Stimulated activated CD4-positive, alpha-beta T cell treated with anti-CD3 and anti-CD28 coated beads, Interleukin-1b, Interleukin-23, amount 100 ng/mL, for 48 hours (primary cell): ENCODE data around the gene LIX1.

Experiments
- DNase-seq: peaks from one replicate; pipeline ENCODE4 v3.0.0-alpha.2; 2020

The LIX1 gene

DNA sequence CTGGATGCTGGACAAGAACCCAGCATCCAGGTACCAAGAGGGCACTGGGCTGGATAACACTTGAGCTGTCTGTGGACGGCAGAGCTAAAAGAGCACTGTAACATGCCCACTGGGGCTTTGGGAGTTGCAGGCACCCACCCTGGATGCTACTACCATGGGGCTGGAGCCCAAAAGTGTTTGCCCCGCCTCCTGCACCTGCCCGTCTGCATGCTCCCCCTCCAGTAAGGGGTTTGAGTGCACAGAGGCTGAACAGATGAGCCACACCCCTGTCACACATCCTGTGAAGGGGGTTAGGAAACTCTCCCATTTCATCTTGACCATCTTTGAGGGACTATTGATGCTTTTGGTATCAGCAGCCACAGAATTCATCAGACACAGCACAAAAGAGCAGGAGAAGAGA, 69.0 kb downstream of the LIX1 start:
- DNase-seq, result no peak

DNA sequence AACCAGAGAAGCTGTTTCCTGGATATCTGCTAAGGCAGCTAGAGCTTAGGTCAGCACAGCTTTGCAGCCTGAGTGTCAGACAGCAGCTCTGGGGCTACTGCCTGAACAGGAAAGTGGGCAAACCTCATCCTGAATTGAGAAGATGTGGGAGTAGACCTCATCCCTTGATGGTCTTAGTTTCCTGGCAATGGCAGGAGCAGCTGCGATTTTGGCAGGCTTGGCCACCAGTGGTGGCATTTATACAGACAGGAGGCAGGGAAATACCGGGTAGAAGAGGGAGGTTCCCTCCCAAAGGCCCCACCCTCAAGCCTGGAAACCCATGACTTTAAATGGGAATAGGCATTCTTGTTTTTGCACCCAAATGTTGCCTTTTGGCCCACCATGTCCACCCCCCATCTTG, 69.7 kb downstream of the LIX1 start:
- no peak for DNase-seq

DNA sequence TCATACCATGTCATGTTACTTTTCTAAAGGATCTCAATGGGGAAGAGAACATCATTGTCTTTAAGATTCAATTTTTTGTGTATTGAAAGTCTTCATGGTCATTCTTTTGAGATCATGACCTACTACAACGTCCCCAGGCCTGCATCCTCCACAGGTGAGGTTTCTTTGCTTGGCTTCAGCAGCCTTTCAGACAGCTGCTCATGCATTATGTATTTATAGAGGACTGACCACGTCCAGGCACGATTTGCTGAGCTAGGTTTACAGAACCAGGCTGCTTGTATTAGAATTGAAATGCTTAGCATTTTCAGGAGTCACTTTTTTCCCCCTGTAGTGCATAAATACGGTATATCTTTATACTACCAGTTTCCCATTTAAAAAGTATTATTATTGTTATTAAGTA, 70.4 kb downstream of the LIX1 start:
- no peak for DNase-seq

DNA sequence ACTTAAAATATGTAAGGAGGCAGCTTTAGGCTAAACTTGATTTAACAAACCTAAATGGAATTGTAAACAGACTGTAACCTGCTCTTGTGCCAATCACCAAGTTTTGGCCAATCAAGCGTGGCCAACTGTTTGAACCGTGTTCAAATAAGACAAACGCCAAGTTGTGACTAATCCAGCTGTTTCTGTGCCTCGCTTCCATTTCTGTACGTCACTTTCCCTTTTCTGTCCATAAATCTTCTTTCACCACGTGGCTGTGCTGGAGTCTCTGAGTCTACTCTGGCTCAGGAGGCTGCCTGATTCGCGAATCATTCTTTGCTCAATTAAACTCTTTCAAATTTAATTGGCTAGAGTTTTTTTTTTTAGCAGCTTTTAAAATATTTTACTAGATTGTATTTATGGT, 71.3 kb downstream of the LIX1 start:
- DNase-seq, result no peak

DNA sequence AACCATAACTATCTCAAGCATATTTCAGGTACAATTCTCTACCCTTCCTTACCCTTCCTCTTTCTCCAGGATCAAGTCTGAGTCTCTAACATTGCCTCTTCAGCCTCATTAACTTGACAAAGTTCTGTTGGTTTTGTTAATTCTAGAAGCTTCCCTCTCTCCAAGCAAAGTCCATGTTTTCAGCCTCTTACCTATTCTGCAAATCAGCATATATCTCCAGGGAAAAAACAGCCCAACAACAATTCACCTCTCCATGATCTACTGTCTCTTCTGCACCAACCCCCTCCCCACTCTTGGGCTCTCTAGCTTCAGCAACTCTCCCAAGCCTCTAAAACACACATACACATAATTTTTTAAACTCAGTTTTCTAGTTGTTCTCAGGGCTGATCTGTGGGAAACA, 72.2 kb downstream of the LIX1 start:
- no peak for DNase-seq

DNA sequence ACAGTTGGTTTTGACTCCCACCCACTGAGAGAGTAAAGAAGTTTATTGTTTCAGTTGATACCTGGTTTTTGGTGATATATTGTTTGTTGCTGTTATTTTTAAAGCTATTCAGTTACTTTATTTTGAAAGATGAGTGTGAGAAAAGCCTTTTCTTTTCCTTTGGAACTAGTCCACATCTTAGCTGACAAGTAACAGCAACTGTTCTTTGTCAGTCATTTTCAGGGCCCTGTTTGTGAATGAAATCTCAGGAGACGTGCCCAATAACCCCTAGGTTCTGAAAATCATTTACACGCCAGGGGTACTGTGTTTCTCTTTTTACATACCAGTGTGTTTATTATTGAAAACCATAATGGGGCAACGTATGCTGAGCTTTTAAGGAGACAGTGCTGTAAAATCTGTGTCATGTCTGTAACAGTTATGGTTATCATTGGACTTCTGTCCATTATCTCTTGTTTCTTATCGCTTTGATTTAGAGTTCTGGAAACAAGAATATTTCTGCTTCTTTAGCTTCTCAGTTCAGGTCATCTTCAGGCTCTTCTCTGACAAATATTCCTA, 75.0 kb downstream of the LIX1 start:
- no peak for DNase-seq

DNA sequence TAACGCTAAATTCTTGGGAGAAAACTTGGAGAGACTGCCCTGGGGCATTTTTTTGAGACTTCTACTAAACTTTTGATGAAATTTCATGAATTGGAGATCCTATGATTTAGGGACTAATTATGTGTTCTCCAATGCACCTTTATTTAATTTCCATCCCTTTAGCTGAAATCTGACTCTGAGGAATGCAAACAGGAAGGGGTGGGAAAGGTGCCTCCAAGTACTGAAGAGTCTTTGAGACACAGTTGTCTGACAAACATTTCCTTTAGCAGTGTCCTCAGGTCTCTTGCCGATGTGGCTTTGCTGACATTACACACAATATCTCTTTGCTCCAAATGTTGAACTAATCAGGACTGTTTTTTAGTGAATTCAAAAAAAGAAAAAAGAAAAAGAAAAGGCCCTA, 76.9 kb downstream of the LIX1 start:
- DNase-seq, result no peak

DNA sequence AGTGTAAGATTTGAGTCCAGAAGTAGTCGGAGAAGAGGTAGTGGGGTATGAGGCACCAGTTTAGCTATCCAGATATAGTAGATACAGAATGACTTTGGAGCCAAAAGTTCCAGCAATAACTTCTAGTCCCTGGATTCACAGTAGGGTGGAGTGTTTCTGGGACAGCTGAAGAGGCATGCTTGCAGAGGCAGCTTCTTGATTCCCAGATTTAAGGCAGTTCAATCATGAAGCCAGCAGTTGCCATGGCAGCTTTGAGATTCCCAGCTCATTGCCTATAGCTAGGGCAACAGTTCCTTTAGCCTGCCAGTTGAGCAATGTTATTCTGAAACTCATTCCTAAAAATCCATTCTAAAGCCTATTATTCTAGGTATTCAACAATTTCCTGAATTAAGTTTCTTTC, 79.2 kb downstream of the LIX1 start:
- DNase-seq, result no peak

DNA sequence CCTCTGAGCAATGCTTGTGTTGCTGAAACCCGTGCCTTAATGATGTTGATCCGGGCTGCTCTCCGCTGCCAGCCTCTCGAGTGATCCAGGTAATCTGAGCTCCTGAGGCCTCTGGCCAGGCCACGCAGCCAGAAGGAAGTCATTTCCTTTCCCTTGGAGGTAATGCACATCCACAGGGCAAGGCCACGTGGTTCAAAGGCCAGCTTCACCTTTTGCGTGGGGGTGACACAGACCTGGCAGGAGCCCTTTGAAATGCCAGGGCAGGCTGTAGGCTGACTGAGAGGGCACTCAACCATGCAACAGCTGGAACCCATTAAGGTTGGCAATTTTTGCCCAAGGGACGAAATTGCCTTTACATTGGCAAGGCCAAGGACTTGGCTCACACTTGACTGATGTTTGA, 80.4 kb downstream of the LIX1 start:
- no peak for DNase-seq

DNA sequence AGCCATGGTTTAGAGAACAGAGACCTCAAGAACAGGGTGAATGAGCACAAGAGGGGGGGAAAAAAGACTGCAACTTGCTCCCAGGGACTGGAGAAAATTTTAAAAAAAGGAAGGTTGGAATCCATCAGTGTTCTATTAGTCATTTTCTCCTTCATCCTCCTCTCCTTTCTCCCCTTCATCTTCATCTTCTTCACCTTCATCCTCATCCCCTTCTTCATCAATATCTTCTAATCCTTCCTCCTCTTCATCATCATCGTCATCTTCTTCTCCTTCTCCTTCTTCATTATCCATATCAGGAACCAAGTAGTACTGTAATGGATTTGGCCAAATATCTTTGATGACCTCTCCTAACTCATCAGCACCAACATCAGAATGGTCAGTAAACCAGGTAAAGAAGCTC, 86.1 kb downstream of the LIX1 start:
- no peak for DNase-seq

DNA sequence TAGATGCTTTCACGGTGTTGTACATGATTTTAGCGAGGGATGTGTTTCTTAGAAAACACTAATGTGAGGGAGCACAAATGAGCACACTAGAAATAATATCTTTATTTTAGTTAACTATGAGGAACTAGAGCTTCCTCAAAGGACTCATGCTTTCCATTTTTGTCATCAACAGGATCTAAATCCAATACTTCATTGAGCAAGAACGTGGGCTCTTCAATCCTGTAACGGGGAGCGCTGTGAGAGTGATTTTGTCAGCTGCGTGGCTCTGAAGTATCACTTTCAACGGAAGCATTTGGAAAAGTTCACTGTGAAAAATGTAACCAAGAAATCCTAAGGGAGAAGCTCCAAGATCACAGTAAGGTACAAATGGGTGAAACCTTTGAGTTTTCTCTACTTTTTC, 93.2 kb downstream of the LIX1 start:
- DNase-seq, result no peak

DNA sequence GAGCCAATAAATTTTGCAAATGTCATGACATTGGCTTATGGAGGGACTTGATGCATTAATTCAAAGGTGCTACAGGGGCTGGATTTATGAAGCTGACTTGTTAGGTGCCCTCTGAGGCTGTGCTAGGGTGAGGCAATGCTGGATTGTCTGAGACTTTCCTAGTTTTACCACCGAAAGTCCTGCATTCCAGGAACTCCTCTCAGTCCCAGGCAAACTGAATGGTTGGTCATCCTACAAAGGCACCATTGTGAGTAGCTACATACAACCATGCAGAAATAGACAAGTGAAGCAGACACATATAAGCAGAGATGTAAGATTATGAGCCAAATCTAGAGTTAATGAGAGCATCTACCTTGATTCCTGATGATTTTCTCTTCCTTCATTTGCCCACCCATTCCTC, 95.3 kb downstream of the LIX1 start:
- no peak for DNase-seq

DNA sequence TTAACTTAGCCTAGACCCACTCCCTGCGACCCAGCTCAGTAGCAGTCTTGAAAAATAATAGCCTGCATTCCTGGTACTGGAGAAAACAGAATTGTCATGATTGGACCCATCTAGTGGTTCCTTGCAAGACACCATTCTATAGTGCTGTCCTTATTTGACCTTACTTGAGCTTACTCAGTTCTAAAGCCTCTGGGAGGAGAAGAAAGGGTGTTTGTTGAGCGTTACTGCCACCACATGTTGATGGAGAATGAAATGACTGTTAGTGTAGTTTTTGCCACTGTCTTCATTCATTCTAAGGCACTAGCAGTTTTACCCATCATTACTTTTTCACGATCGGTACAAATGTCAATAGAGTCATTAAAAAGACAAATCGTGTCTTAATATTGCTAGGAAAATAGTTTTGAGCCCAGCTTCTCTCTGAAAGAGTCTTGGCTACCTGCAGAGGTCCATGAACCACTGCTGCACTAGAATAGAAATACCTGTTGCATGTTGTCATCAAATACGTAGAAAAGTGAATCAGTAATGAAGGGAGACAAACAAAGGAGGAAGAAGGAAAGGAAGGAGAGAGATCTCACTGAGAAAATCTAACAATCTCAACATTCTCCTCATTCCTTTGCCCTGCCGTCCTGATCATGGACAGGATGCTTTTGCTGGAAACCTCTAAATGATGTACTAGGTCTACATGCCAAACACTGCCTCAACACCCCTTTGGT, 96.0 kb downstream of the LIX1 start:
- DNase-seq, result no peak

DNA sequence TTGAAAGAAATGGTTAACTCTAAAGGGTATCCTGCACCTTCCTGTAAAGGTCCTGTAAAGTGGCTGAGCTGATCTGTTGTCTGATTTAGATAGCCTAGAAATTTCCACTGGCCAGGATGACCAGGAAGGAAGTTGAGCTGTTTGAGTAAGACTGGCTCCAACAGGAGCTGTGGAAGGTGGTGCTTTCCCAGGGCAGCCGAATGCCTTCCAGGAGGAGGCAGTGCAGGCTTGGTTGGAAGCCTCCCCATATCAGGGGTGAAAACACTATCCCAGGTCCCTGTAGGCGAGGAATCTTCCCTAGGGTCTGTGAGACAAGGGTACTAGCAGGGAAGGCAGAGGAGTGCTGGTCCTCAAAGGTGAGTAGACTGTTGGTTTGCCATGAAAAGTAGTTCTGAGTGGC, 98.4 kb downstream of the LIX1 start:
- no peak for DNase-seq

DNA sequence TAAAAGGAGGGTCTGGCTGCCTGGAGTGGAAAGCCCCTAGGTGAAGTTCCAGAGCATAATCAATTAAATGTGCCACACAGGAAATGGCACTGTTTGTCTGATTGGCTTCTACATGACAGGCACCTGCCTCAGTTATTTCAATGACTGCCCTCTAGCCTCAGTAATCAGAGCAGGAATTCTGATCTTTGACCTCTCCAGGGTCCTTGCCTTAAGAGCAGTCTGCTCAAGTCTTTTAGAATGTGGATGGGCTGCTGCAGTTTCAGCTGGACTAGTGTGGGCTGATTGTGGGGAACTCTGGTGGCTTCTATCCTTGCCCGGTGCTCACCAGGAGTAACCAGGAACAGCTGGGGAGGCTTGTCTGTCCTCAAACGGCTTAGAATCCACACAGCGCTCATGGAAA, 98.9 kb downstream of the LIX1 start:
- no peak for DNase-seq

DNA sequence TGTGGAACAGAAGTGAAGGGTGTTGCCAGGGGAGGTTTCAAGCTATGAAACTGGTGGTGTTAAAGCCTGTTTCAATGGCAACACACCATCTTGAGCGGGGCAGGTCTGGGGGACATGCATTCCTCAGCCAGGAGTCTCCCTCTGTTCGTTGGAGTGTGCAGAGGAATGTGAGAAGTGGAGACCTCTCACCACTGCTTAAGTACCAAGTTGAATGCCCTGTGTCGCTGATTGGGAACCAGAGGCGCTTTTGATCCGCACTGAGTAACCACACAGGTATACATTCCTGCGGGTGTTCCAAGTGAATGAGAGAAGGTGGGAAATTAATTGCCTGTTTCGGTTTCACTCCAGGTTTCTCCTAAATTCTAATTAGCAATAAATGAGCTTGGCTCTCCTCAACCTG, 99.4 kb downstream of the LIX1 start:
- DNase-seq, result no peak
